8988T (cell line): ENCODE measurements around the gene PDE6D.

Source experiments
- DNase-seq: peaks from one replicate; pipeline ENCODE4 v3.0.0; 2011

PDE6D gene

DNA sequence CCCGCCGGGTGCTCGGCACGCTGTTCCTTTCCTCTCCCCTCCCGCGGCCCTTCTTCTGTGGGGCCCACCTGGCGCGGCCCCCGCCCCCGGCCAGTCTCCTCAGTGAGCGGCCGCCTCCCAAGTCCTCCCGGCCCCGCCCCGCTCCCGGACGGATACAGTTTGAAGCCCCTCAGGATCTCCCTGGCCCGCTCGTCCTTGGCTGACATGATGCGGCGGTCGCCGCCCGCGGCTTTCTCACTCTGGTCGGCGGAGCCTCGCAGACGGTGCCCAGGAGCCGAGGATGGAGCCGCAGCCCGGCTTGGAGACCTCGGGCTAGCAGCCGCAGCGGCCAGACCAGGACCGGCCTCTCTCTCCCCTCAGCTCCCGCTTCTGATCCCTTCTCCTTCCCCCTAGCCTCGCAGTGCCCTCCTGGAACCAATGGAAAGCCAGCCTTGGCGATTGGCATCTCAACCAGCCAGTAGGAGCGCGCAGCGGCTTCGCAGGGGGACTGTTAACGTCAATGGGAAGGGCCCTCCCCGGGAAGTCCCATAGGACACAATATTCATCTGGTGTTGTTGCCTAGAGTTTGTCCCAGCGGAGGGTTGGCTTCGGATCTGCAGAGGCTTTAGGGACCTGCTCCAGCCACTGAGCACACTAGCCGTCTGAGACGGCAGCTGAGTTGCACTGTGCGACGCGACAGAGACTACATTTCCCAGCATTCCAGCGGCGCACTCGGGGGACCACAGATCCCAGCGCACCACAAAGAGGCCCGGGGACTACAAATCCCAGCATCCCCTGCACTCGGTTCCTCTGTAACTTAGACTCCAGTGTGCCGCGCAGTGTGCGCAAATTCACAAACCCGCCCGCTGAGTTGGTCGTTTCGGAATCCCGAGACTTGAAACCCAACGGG is at the start of gene PDE6D:
TSS of gene PDE6D (minus strand) at position 374 of the 889 bp plus-strand sequence. CDS start at position 206, 168 bp downstream.
- DNase-seq: peak; percentile 92

DNA sequence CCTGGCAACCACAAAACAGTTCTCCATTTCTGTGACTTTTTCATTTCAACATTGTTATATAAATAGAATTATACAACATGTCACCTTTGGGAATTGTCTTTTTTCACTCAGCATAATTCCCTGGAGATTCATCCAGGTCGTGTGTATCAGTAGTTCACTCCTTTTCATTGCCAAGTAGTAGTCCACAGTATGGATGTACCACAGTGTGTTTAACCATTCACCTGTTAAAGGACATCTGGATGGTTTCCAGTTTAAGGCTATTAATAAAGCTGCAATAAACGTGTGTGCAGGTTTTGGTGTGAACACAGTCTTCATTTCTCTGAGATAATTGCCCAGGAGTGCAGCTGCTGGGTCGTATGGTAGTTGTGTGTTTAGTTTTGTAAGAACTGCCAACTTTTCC is 40.8 kb upstream of the PDE6D start:
- no peak for DNase-seq

DNA sequence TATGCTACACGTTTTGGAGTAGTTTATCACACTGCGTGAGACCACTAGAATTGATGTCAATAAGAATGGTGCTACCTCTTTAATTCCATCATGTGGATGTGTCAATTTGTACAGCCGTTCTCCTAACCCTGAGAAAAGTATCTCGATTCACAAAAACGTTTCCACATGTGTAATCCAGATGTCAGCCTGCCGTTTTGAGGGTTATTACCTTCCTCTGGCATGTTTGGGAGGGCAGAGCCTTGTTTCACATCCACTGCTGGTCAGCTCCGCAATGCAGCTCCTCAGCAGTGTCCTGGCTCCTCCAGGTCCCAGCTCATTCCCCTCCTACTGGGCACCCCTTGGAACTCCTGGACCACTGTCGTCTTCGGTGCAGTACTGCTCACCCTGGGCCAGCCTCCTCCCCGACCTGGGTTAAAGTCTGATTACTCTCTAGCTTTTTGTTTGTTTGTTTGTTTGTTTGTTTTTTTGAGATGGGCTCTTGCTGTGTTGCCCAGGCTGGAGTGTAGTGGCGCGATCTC is 39.8 kb upstream of the PDE6D start:
- no peak for DNase-seq

- no peak for DNase-seq
These were observed 38.5 kb upstream of the PDE6D start for GRCh38 chr2:231819447-231820042.

GRCh38 chr2:231816327-231817026 is 35.4 kb upstream of the PDE6D start:
- no peak for DNase-seq

- no peak for DNase-seq
These were observed 29.8 kb upstream of the PDE6D start for GRCh38 chr2:231810905-231811304.

GRCh38 chr2:231807020-231807419 is 25.9 kb upstream of the PDE6D start:
- no peak for DNase-seq

DNA sequence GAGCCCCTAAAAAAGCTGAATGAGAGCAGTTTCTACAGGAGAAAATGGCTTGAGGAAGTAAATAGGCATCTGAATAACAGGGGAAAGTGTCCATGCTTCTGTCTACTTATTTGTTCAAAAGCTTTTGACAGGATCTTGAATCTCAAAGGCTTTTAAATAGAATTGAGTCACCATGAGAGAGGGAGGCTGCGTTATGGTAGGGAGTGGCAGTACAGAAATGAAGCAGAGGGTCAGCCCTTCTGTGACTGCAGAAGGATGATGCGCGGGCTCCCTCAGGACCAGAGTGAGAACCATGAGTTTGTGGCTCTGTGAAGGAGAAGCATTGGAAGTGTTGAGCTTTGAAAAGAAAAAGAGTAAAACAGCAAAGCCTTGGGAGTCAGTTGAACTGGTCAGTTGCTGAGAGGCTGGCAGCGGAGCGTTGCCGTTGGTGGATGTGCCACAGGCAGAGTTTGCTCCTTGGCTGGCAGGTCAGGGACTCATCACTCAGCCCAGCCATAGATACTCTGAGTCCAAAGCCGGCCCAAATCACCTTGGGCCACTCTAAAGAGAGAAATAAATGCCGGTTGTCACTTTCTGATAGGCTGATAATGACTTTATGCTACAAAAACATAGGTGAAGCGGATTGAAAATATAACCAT is 22.5 kb upstream of the PDE6D start:
- no peak for DNase-seq

DNA sequence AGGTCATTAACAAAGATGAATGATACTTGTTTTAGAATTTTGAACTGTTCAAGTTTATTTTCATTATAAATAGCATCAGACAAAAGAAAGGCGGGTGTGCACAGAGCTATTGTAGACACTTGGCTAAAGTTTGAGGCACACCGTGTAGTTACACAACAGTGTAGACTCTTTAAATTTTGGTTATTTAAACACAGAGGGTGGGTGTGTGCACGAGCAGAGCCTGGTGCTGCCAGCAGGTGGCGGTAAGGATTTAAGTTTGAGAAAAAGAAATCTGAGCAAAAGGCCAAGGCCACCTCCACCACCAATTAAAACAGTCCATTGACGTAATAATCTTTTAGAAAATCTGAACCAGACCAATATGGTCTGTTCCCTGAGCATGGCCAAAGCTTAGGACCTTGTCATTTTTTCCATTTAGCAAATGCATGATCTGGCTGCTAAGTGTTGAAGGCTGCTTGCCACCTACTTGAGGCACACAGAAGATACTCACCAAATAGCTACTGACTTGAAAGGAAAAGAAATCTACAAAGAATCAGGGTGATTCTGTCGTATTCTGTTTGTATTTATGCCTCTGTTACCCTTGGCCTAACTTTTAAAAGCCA is 19.5 kb upstream of the PDE6D start:
- DNase-seq: no peak

DNA sequence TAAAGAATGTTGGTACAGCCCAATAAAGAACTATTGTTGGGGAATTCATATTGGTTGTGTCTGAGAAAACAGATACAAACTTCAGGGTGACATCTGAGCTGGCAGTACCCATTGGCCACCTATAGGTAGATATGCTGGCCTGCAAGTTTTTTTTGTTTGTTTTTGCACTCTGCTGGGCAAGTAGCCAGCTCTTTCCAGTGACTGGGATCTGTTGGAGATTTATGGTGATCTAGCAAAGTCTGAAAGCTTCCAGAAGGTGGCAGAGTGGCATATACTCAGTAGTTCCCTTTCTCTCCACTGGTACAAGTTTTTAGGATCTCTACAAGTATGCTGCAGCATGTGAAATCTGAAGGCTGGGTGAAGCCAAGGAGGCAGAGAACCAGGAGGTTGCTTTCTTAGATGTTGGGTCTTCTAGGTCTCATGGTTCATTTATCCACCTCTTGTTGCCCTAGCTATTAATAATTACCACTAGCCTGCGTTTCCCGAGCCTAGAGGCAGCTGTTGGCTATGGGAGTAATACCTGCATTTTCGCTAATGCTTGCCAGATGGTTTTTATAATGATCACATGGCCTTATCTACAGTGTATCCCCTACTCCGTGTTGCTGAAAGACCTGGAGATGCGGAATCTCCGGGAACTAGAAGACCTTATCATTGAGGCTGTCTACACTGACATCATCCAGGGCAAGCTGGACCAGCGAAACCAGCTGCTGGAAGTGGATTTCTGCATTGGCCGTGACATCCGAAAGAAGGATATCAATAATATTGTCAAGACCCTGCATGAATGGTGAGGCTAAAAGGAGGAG is 14.6 kb upstream of the PDE6D start:
- DNase-seq: no peak

GRCh38 chr2:231794383-231794782 is 13.3 kb upstream of the PDE6D start:
- no peak for DNase-seq

DNA sequence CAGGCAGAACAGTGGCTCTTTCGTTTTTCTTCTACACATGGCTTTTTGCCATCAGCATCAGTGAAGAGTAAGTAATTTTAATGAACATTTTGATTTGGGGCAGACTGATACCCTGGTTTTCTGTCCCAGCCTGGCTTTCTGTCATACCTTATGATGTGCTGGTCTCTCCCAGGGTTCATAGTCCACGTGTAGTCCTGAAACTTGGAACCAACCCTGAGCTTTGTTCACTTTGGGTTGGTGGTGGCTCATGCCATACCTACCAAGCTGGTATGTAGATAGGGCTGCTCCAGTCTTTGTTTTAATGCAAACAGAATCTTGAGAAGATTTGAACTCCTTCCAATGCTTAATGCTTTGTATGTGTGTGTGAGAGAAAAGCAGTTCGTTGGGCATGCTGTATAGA is 10.0 kb upstream of the PDE6D start:
- no peak for DNase-seq

- no peak for DNase-seq
These were observed 5.8 kb upstream of the PDE6D start for GRCh38 chr2:231786917-231787292.

DNA sequence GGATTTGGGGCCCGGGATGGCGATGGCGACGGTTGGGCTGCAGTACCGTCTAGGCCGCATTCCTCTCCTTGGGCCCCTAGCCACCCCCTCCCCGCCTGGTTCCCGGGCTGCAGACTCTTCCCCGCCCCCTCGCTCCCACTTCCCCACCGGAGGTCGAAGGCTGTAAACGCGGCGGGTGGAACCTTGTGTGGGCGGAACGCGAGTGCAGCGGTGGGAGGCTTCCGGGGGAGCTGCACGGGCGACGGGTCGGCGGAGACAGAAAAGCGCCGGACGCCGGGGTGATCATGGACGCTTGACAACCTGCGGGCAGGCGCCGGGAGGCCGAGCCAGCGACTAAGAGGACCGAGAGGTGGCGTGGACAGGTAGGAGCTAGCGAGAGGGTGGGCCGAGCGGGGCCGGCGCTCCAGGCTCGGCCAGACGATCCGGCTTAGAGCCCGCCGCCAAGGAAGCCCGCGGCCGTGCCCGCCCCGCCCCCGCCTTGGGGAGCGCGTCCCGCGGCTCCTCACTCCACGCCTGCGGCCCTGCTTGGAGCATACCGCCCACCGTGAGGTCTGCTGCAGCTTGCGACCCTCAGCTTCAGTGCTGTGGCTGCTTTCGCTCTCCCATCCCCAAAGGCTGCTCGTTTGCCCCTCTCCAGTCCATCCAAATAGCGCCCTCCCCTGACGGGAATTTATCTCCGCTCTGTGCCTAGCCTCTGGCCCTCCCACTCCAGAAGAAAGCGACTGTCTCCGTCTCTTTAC is 5.3 kb upstream of the PDE6D start, which contains the start of gene COPS7B:
TSS of gene COPS7B (plus strand) at position 269 of the 740 bp plus-strand sequence. CDS start 2,126 bp downstream, outside the sequence.
- DNase-seq: peak; percentile 62

DNA sequence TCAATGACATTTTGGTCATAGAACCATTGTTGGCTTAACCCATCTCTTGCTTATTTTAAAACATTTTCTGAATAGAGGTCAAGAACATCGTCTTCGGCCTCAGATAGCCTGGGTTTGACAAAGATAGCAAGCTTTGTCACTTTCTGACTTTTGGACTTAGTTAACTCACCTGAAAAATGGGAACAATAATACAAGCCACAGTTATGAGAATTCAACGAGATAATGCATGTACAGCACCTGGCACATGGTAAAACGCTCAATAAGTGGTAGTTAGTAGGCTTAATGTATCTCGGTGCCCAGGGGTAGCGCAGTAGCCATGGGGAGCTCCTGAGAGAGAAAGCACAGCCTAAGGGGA is 4.7 kb upstream of the PDE6D start:
- DNase-seq: no peak

GRCh38 chr2:231785413-231785812 is 4.3 kb upstream of the PDE6D start:
- DNase-seq: no peak

DNA sequence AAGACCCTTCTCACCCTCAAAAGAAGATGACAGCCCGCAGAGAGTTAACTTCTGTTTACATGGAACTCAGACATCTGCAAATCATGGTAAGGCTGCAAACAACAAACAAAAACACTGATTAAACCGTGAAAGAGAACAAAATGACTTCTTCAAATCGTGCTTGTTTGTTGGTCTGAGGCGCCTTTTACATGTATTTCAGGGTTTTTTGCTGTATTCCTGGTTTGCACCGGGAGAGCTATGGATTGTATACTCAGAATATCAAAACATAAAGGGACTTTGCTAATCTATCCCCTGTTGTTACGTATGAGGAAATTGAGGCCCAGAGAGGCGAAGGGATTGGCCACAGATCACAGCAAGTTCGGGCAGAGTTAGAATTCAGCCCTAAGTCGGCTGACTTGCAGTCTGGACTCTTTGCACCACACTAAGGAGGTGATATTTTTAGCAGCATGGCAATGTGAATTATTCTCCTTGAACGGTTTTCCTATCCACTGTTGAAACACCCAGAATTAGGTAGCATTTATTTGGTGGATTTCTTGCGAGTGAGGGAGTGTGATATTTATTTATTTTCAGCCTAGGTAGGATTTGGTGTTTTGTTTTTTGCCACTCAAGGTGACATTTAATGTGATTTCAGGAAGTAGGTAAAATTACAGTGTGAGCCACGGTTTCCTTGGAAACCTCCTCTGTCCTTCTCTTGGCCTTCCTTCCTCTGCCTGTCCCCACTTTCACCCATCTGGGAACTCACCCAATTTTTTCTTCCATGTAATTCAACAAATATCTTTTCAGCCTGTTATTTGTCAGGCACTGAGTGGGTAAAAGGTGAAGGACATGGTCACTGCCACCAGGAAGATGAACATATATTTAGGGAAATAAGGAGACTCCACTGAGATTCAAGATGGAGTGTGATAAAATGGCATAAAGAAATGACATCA is 980 bp upstream of the PDE6D start:
- no peak for DNase-seq

DNA sequence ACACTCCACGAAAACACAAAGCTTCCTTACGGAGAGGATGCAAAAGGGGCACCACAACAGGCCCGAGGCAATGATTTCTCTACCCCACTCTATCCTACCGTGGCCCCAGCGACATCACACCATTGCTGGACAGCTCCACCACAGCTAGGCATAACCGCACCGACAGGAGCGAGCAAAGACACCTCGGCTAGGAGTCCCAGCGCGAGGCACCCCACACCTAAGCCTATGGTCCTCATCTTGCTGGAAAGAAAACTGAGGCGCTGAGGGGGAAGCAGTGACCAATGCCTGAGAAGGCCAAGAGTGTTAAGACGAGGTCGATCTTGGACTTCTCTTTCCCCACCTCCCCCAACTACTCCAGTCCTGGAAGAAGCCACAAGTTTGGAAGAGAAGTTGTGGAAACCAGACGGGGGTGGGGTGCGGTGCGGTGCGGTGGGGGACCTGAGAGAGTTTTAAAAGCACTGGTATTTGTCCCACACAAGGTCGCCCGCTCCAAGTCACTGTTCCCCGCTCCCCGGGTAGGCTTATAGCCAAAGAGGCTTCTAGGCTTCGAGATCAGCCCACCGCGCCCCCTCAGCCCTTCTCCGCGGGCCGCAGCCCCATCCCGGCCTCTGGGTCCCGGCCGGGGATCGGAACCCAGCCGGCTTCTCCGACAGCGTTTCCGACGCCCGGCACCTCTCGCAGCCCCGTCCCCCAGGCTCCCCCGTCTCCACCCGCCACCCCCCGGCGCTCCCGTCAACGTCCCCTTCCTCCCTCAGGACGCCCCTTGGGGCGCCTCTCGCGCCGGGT is 766 bp downstream of the PDE6D start:
- DNase-seq: peak; percentile 16
